ENCODE data around the gene C17orf114.

C17orf114 gene

DNA sequence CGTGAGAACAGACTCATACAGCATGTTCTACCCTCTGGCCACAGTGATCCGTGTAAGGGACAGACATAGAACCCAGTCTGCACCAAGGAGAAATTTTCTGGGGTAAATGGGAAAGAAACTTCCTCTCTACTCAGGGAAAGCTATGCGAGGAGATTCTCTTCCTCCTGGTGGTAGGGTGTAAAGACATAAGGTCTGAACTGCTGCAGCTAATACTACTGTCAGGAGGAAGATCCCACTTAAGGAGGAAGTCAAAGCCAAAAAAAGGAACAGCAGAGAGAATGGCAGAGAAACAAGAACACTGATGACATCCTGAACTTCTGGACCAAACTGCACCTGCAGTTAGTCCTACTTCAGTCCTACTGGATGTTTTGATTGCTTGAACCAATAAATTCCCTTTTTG lies 37.5 kb downstream of the C17orf114 start:
- no peaks in the 10 kb centered on the region for H3K36me3 ChIP-seq (ENCODE audit: insufficient read depth, low read length)
- H3K27ac Mint-ChIP-seq (ENCODE audit: unreplicated experiment) = no peak overlapping the region
- no peaks in the 10 kb centered on the region for H3K79me2 ChIP-seq (ENCODE audit: insufficient read depth, low read length)

DNA sequence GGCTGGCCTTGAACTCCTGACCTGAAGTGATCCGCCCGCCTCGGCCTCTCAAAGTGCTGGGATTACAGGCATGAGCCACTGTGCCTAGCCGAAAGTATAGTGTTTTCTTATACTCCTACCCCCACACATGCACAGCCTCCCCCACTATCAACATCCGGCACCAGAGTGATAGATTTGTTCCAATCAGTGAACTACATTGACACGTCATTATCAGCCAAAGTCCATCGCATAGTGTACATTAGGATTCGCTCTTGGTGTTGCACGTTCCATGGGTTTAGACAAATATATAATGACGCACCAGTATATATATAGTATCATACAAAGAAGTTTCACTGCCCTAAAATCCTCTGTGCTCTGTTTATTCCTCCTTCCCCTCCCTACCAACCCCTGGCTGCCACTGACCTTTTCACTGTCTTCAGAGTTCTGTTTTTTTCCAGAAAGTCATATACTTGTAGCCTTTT lies 42.3 kb downstream of the C17orf114 start:
- Mint-ChIP-seq H3K4me1 (ENCODE audit: low read depth, unreplicated experiment) (no peaks in the 10 kb centered on the region), H3K9me3 (ENCODE audit: unreplicated experiment) (no peaks in the 10 kb centered on the region), H3K36me3 (ENCODE audit: low read depth, unreplicated experiment) (no peaks in the 10 kb centered on the region), H3K4me3 (ENCODE audit: unreplicated experiment) (no peak overlapping the region), H3K27ac (ENCODE audit: unreplicated experiment) (no peak overlapping the region), H3K27me3 (ENCODE audit: low read depth, unreplicated experiment) (peaks cover 19% of the 10 kb centered on the region)
- Histone ChIP-seq H3K4me1 (ENCODE audit: insufficient read depth, low read length) (no peaks in the 10 kb centered on the region), H3K4me3 (ENCODE audit: insufficient read depth, low read depth, low read length) (no peak overlapping the region), H3K9me3 (ENCODE audit: insufficient read depth, low read depth, low read length) (no peaks in the 10 kb centered on the region), H4K20me1 (ENCODE audit: insufficient read depth, low read length) (no peaks in the 10 kb centered on the region), H3K27me3 (ENCODE audit: insufficient read depth, low read length) (peaks cover 5% of the 10 kb centered on the region), H3K4me2 (ENCODE audit: low read length) (no peak overlapping the region), H3K27ac (ENCODE audit: low read depth, low read length) (no peak overlapping the region), H2AFZ (ENCODE audit: low read depth, low read length) (no peak overlapping the region), H3K79me2 (ENCODE audit: insufficient read depth, low read length) (no peaks in the 10 kb centered on the region), H3K9ac (ENCODE audit: low read length) (no peak overlapping the region), H3K36me3 (ENCODE audit: insufficient read depth, low read length) (no peaks in the 10 kb centered on the region)
- DNase-seq (ENCODE audit: low read depth) (no peak), FAIRE-seq (no peak)
- TF ChIP-seq, protein P1, sequence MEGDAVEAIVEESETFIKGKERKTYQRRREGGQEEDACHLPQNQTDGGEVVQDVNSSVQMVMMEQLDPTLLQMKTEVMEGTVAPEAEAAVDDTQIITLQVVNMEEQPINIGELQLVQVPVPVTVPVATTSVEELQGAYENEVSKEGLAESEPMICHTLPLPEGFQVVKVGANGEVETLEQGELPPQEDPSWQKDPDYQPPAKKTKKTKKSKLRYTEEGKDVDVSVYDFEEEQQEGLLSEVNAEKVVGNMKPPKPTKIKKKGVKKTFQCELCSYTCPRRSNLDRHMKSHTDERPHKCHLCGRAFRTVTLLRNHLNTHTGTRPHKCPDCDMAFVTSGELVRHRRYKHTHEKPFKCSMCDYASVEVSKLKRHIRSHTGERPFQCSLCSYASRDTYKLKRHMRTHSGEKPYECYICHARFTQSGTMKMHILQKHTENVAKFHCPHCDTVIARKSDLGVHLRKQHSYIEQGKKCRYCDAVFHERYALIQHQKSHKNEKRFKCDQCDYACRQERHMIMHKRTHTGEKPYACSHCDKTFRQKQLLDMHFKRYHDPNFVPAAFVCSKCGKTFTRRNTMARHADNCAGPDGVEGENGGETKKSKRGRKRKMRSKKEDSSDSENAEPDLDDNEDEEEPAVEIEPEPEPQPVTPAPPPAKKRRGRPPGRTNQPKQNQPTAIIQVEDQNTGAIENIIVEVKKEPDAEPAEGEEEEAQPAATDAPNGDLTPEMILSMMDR (IDR thresholded peaks at IDR 0.05; ENCODE audit: insufficient read depth, low read depth, low read length) = no peak
- no peak for TF ChIP-seq EZH2 (IDR thresholded peaks at IDR 0.05; ENCODE audit: insufficient read depth, low read length)

More for the DNA sequence above, 37.5 kb downstream of the C17orf114 start:
- H2AFZ ChIP-seq (ENCODE audit: low read depth, low read length) = no peak overlapping the region
- H3K4me3 ChIP-seq (ENCODE audit: insufficient read depth, low read depth, low read length) = no peak overlapping the region
- no peaks in the 10 kb centered on the region for H3K4me1 ChIP-seq (ENCODE audit: insufficient read depth, low read length)
- H3K4me3 Mint-ChIP-seq (ENCODE audit: unreplicated experiment) = no peak overlapping the region
- H3K36me3 Mint-ChIP-seq (ENCODE audit: low read depth, unreplicated experiment) = no peaks in the 10 kb centered on the region
- H3K9me3 ChIP-seq (ENCODE audit: insufficient read depth, low read depth, low read length) = no peaks in the 10 kb centered on the region
- DNase-seq (ENCODE audit: low read depth) (no peak), FAIRE-seq (no peak)
- H3K4me1 Mint-ChIP-seq (ENCODE audit: low read depth, unreplicated experiment) = no peaks in the 10 kb centered on the region
- no peak overlapping the region for H3K4me2 ChIP-seq (ENCODE audit: low read length)
- TF ChIP-seq, protein P1 (IDR thresholded peaks at IDR 0.05; ENCODE audit: insufficient read depth, low read depth, low read length) = no peak
- no peak for TF ChIP-seq EZH2 (IDR thresholded peaks at IDR 0.05; ENCODE audit: insufficient read depth, low read length)
- H3K27me3 ChIP-seq (ENCODE audit: insufficient read depth, low read length) = peaks cover 5% of the 10 kb centered on the region
- no peak overlapping the region for H3K9ac ChIP-seq (ENCODE audit: low read length)
- H4K20me1 ChIP-seq (ENCODE audit: insufficient read depth, low read length) = no peaks in the 10 kb centered on the region
- no peaks in the 10 kb centered on the region for H3K9me3 Mint-ChIP-seq (ENCODE audit: unreplicated experiment)
- no peak overlapping the region for H3K27ac ChIP-seq (ENCODE audit: low read depth, low read length)
- H3K27me3 Mint-ChIP-seq (ENCODE audit: low read depth, unreplicated experiment) = peaks cover 18% of the 10 kb centered on the region

DNA sequence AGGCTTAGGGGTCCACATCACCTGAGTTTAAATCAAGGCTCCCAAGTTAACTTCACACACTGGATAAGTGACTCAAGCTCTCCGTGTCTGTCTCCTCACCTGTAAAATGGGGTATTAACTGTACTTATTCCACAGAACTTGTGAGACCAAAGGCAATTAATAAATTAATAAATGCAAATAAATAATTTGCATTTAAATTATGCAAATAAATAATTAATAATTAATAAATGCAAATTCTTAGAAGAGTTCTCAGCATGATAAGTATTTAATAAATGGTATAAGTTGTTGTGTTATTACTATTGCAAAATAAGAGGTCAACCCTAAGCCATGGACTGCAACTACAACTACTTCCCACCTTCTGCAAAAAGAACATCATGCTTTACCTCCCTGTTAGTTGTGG lies 48.7 kb downstream of the C17orf114 start:
- Histone ChIP-seq H3K9me3 (ENCODE audit: insufficient read depth, low read depth, low read length) (no peaks in the 10 kb centered on the region), H3K4me1 (ENCODE audit: insufficient read depth, low read length) (no peaks in the 10 kb centered on the region), H2AFZ (ENCODE audit: low read depth, low read length) (no peak overlapping the region), H3K27ac (ENCODE audit: low read depth, low read length) (no peak overlapping the region), H3K27me3 (ENCODE audit: insufficient read depth, low read length) (peaks cover 23% of the 10 kb centered on the region), H3K36me3 (ENCODE audit: insufficient read depth, low read length) (no peaks in the 10 kb centered on the region), H3K4me2 (ENCODE audit: low read length) (no peak overlapping the region), H3K79me2 (ENCODE audit: insufficient read depth, low read length) (no peaks in the 10 kb centered on the region), H3K9ac (ENCODE audit: low read length) (no peak overlapping the region), H4K20me1 (ENCODE audit: insufficient read depth, low read length) (no peaks in the 10 kb centered on the region), H3K4me3 (ENCODE audit: insufficient read depth, low read depth, low read length) (no peak overlapping the region)
- no peak overlapping the region for H3K27ac Mint-ChIP-seq (ENCODE audit: unreplicated experiment)
- FAIRE-seq (no peak), DNase-seq (ENCODE audit: low read depth) (no peak)
- H3K9me3 Mint-ChIP-seq (ENCODE audit: unreplicated experiment) = no peaks in the 10 kb centered on the region
- H3K36me3 Mint-ChIP-seq (ENCODE audit: low read depth, unreplicated experiment) = no peaks in the 10 kb centered on the region
- peaks cover 32% of the 10 kb centered on the region for H3K27me3 Mint-ChIP-seq (ENCODE audit: low read depth, unreplicated experiment)
- TF ChIP-seq EZH2 (IDR thresholded peaks at IDR 0.05; ENCODE audit: insufficient read depth, low read length) = no peak
- H3K4me1 Mint-ChIP-seq (ENCODE audit: low read depth, unreplicated experiment) = no peaks in the 10 kb centered on the region
- H3K4me3 Mint-ChIP-seq (ENCODE audit: unreplicated experiment) = no peak overlapping the region

Data from astrocyte (in vitro differentiated cells and primary cell).